ENCODE results near the gene NHLRC4.

DNA sequence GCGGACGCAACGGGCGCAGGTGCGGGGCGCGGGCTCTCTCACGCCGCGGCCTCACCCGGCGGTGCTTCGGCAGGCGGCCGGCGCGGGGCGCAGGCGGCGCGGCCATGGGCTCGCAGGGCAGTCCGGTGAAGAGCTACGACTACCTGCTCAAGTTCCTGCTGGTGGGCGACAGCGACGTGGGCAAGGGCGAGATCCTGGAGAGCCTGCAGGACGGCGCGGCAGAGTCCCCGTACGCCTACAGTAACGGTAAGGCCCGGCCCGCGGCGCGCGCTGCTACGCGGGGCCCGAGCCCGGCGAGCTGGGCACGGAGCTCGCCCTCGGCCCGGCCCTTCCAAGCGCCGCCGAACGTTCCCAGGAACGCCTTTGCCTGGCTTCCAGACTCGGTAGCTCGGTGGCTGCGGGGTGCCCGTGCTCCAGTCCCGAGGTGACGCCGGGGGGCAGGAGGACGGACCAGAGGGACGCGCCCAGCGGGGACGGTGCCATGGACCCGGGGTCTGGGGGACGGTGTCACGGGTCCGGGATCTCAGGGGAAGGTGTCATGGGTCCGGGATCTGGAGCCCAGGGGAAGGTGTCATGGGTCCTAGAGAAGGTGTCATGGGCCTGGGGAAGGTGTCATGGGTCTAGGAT, 23.5 kb downstream of the NHLRC4 start:
- TF ChIP-seq POLR2A (IDR thresholded peaks at IDR 0.05; ENCODE audit: low read depth, low read length) (no peak), POLR2AphosphoS5 (IDR thresholded peaks at IDR 0.05; ENCODE audit: low read depth, low read length) (no peak), POU2F2 (IDR thresholded peaks at IDR 0.05; ENCODE audit: low read depth, low read length) (no peak)
